Mesenchymal stem cell (in vitro differentiated cells and primary cell): Measurements from ENCODE around the gene TOLLIP.

Experiments used
- DNase-seq: peaks from one replicate; pipeline ENCODE4 v3.0.0-alpha.2; 2013
- H2AFZ ChIP-seq: one replicate; pipeline ENCODE4 v1.6.1; 2013; ENCODE audit warnings: low read depth, mild to moderate bottlenecking, control low read depth, inconsistent platforms, low read length, moderate library complexity
- H2AK5ac ChIP-seq: 2 replicates; pipeline ENCODE4 v1.6.1; 2013; ENCODE audit warnings: low read length, moderate library complexity, mild to moderate bottlenecking, inconsistent platforms; ENCODE audit not compliant: severe bottlenecking
- H2BK120ac ChIP-seq: one replicate; pipeline ENCODE4 v1.6.1; 2013; ENCODE audit warnings: low read depth, mild to moderate bottlenecking, inconsistent platforms, low read length, moderate library complexity
- H2BK12ac ChIP-seq, 2 experiments: one replicate each; pipeline ENCODE4 v1.6.1; 2013; ENCODE audit warnings: inconsistent platforms in 2 of 2, low read length in 2 of 2, mild to moderate bottlenecking in 2 of 2, moderate library complexity in 2 of 2, control low read depth in 1 of 2
- H2BK15ac ChIP-seq: one replicate; pipeline ENCODE4 v1.6.1; 2013; ENCODE audit warnings: mild to moderate bottlenecking, low read depth, inconsistent platforms; ENCODE audit not compliant: poor library complexity, severe bottlenecking
- H2BK5ac ChIP-seq: 2 replicates; pipeline ENCODE4 v1.6.1; 2013; ENCODE audit warnings: low read depth, mild to moderate bottlenecking, low read length, control low read depth, inconsistent platforms; ENCODE audit not compliant: poor library complexity, severe bottlenecking
- H3K14ac ChIP-seq, 2 experiments: one replicate each; pipeline ENCODE4 v1.6.1; 2013; ENCODE audit warnings: inconsistent platforms in 2 of 2, low read length in 2 of 2, control low read depth in 1 of 2, mild to moderate bottlenecking in 1 of 2, moderate library complexity in 1 of 2
- H3K18ac ChIP-seq, 2 experiments: one replicate each; pipeline ENCODE4 v1.6.1; 2013; ENCODE audit warnings: inconsistent platforms in 2 of 2, low read length in 2 of 2, control low read depth in 1 of 2, low read depth in 1 of 2, mild to moderate bottlenecking in 1 of 2
- H3K23ac ChIP-seq, 2 experiments: one replicate each; pipeline ENCODE4 v1.6.1; 2013; ENCODE audit warnings: inconsistent platforms in 2 of 2, low read length in 2 of 2, mild to moderate bottlenecking in 2 of 2, moderate library complexity in 2 of 2, control low read depth in 1 of 2
- H3K27ac ChIP-seq: 2 replicates; pipeline ENCODE4 v1.5.1; 2013; ENCODE audit warnings: mild to moderate bottlenecking, moderate library complexity, low read length, control low read depth, inconsistent platforms; ENCODE audit not compliant: poor library complexity, severe bottlenecking
- H3K27me3 ChIP-seq, 2 experiments: 2 replicates each; pipeline versions ENCODE4 v1.6.1 to v1.7.0; 2013; ENCODE audit warnings: low read length in 2 of 2, mild to moderate bottlenecking in 2 of 2, moderate library complexity in 2 of 2, control low read depth in 1 of 2, inconsistent platforms in 1 of 2; ENCODE audit not compliant: control insufficient read depth in 1 of 2, insufficient read depth in 1 of 2
- H3K36me3 ChIP-seq, 2 experiments: 2 replicates each; pipeline versions ENCODE4 v1.6.1 to v1.7.0; 2013; ENCODE audit warnings: low read length in 2 of 2, control low read depth in 1 of 2, inconsistent platforms in 1 of 2, low read depth in 1 of 2, mild to moderate bottlenecking in 1 of 2; ENCODE audit not compliant: insufficient read depth in 2 of 2, control insufficient read depth in 1 of 2
- H3K4ac ChIP-seq, 2 experiments: one replicate each; pipeline ENCODE4 v1.6.1; 2013; ENCODE audit warnings: inconsistent platforms in 2 of 2, low read length in 2 of 2, mild to moderate bottlenecking in 2 of 2, moderate library complexity in 2 of 2, control low read depth in 1 of 2, low read depth in 1 of 2
- H3K4me1 ChIP-seq: 2 replicates; pipeline ENCODE4 v1.6.1; 2013; ENCODE audit warnings: low read depth, low read length, control low read depth; ENCODE audit not compliant: control insufficient read depth, insufficient read depth
- H3K4me2 ChIP-seq: 2 replicates; pipeline ENCODE4 v1.6.1; 2013; ENCODE audit warnings: low read length, mild to moderate bottlenecking, inconsistent platforms; ENCODE audit not compliant: poor library complexity, severe bottlenecking
- H3K4me3 ChIP-seq, 2 experiments: 2 replicates each; pipeline versions ENCODE4 v1.5.1 to v1.7.0; 2013; ENCODE audit warnings: low read length in 2 of 2, mild to moderate bottlenecking in 2 of 2, control low read depth in 1 of 2, low read depth in 1 of 2; ENCODE audit not compliant: insufficient read depth in 1 of 2
- H3K79me1 ChIP-seq: replicated peaks from 2 replicates; pipeline ENCODE4 v1.6.1; 2013; ENCODE audit warnings: mild to moderate bottlenecking, control low read depth, low read length, inconsistent platforms; ENCODE audit not compliant: poor library complexity, severe bottlenecking
- H3K9ac ChIP-seq: 2 replicates; pipeline ENCODE4 v1.7.0; 2013; ENCODE audit warnings: mild to moderate bottlenecking, low read length, moderate library complexity
- H3K9me3 ChIP-seq: 2 replicates; pipeline ENCODE4 v1.7.0; 2013; ENCODE audit warnings: mild to moderate bottlenecking, low read length; ENCODE audit not compliant: control insufficient read depth
- H4K8ac ChIP-seq: one replicate; pipeline ENCODE4 v1.6.1; 2013; ENCODE audit warnings: inconsistent platforms, mild to moderate bottlenecking, low read length, moderate library complexity
- H4K91ac ChIP-seq: one replicate; pipeline ENCODE4 v1.6.1; 2013; ENCODE audit warnings: mild to moderate bottlenecking, low read length, inconsistent platforms
- WGBS: methylation state at CpG from one replicate; pipeline ENCODE4 v1.1.7; 2013; ENCODE audit warnings: mixed read lengths; 5-methylcytosine and 5-hydroxymethylcytosine counted together

TOLLIP gene

DNA sequence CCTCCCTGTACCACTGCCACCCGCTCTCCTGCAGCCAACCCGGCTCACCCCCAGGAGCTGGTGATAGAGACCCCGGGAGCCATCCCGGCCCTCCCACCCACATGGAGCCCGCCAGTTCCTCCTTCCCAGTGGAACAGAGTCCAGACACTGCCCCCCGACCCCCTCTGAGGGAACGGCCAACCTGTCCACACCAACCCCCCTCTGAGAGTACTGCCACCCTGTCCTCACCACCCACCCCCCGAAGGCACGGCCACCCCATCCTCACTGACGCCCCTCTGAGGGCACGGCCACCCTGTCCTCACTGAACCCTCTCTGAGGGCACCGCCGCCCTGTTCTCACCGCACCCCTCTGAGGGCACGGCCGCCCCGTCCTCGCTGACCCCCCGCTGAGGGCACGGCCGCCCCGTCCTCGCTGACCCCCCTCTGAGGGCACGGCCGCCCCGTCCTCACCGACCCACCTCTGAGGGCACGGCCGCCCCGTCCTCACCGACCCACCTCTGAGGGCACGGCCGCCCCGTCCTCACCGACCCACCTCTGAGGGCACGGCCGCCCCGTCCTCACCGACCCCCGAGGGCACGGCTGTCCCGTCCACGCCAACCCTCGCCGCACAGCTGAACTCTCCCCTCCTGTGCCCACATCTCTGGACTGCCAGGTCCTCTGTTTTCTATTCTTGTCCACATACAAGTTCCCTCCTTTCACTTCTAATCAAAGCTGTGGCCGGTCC lies 18.0 kb downstream of the TOLLIP start:
- DNase-seq = no peak
- Histone ChIP-seq H3K36me3 (peaks cover 57 to 88% of the 10 kb centered on the region in 2 experiments), H3K4me3 (peak overlapping the region in 1 of 2 experiments; percentile 5), H2BK15ac (no peak overlapping the region), H3K9ac (no peak overlapping the region), H2BK120ac (no peak overlapping the region), H2AK5ac (no peak overlapping the region), H3K4me2 (no peak overlapping the region), H3K79me1 (peaks cover 68% of the 10 kb centered on the region), H3K23ac (no peak overlapping the region), H3K18ac (no peak overlapping the region), H3K4ac (no peak overlapping the region), H3K14ac (no peak overlapping the region), H3K27ac (no peak overlapping the region), H2AFZ (no peak overlapping the region), H3K4me1 (peaks cover 2% of the 10 kb centered on the region), H3K9me3 (no peaks in the 10 kb centered on the region), H3K27me3 (no peaks in the 10 kb centered on the region), H4K91ac (peak overlapping the region; percentile 16), H2BK12ac (no peak overlapping the region), H4K8ac (no peak overlapping the region), H2BK5ac (no peak overlapping the region)
- 97% methylated on average over 46 of the region's 46 CpGs for WGBS

DNA sequence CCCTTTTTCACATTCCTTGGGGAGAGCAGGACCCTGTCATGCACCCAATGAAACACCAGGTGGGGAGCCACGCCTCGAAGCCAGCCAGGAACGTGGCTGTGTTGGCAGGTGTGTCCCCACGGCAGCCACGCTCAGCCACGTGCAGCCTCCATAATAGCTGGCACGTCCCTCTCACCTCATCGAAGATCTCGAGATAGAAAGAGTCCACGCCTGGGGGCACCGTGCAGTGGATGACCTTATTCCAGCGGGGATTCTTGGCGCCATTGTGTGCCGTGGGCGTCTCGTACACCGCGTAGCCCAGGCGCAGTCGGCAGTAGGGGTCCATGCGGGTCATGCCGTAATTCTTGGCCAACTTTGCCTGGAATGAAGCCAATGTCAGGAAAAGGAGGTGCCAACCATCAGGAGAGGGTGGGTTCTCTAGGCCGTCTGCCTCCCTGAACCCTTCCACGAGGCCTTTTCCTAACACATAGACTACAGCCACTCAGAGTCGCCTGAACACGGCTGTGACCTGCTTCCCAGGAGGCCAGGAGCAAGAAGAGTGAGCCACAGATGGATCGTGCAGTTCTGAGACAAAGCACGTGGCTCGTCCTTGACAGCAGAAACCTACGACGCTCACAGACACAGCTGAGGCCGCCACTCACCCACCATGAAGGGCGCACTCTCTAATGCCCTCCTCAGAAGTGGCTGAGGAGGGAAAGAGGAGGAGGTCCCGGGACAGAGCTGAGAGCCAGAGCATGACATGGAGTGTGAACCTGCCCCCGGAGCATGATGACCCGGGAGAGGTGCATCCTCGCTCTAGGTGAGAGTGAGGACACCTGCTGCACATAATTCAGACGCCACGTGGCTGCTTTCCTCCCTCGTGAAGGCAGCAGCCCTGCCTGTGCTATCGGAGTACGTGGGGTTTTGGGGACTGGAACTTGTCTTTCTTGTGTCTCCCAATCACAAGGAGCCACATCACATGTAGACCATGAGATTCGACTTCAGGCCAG lies 19.1 kb downstream of the TOLLIP start:
- 95% methylated on average over 43 of the region's 43 CpGs for WGBS
- Histone ChIP-seq H2BK120ac (no peak overlapping the region), H4K91ac (no peak overlapping the region), H3K36me3 (peaks cover 69 to 88% of the 10 kb centered on the region in 2 experiments), H2AFZ (no peak overlapping the region), H4K8ac (no peak overlapping the region), H3K79me1 (peaks cover 66% of the 10 kb centered on the region), H2BK12ac (no peak overlapping the region), H3K9ac (no peak overlapping the region), H2AK5ac (no peak overlapping the region), H3K4me1 (no peaks in the 10 kb centered on the region), H3K27ac (no peak overlapping the region), H3K4me3 (no peak overlapping the region), H3K18ac (no peak overlapping the region), H3K14ac (no peak overlapping the region), H3K4ac (no peak overlapping the region), H2BK5ac (no peak overlapping the region), H3K27me3 (no peaks in the 10 kb centered on the region), H2BK15ac (no peak overlapping the region), H3K9me3 (no peaks in the 10 kb centered on the region), H3K4me2 (no peak overlapping the region), H3K23ac (no peak overlapping the region)
- DNase-seq = no peak

DNA sequence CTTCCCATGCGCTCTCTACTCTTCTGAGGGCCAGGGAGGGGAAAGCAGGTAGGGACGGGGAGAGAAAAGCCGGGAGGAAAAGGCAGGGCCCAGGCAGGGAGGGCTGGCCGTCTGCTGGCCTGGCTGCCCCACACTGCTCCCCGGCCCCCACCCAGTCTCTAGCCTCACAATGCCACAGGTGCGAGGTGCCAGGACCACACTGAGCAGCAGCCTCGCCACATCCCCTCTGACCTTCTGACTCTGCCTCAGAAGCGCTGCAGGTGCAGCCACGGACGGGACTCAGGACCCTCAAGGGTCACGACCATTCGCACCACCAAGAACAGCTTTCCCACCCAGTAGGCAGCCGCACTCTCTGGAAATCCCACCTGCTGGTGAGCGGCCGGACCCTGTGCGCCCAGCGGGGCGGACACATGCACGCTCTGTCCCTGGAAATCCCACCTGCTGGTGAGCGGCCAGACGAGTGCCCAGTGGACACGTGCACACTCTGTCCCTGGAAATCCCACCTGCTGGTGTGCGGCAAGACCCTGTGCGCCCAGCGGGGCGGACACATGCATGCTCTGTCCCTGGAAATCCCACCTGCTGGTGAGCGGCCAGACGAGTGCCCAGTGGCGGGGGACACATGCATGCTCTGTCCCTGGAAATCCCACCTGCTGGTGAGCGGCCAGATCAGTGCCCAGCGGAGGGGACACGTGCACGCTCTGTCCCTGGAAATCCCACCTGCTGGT lies 20.1 kb downstream of the TOLLIP start:
- 96% methylated on average over 33 of the region's 33 CpGs for WGBS
- H3K36me3 ChIP-seq = peaks cover 75 to 92% of the 10 kb centered on the region in 2 experiments

More for the DNA sequence above, 20.1 kb downstream of the TOLLIP start:
- peak overlapping the region in 1 of 2 experiments; percentile 3 for H3K4me3 ChIP-seq
- H2BK120ac ChIP-seq = no peak overlapping the region
- H2BK12ac ChIP-seq = no peak overlapping the region
- no peak overlapping the region for H4K91ac ChIP-seq
- no peak overlapping the region for H3K4me2 ChIP-seq
- H3K4ac ChIP-seq = no peak overlapping the region
- DNase-seq = no peak
- no peak overlapping the region for H2AK5ac ChIP-seq
- H3K23ac ChIP-seq = no peak overlapping the region
- H3K4me1 ChIP-seq = no peaks in the 10 kb centered on the region
- no peak overlapping the region for H3K27ac ChIP-seq
- no peak overlapping the region for H3K18ac ChIP-seq
- peaks cover 70% of the 10 kb centered on the region for H3K79me1 ChIP-seq
- no peak overlapping the region for H2BK15ac ChIP-seq
- H4K8ac ChIP-seq = no peak overlapping the region
- H3K27me3 ChIP-seq = no peaks in the 10 kb centered on the region
- no peak overlapping the region for H2BK5ac ChIP-seq
- H2AFZ ChIP-seq = no peak overlapping the region
- no peaks in the 10 kb centered on the region for H3K9me3 ChIP-seq
- H3K14ac ChIP-seq = no peak overlapping the region
- no peak overlapping the region for H3K9ac ChIP-seq
